ENCODE data around the gene RAB3B.

The RAB3B gene

DNA sequence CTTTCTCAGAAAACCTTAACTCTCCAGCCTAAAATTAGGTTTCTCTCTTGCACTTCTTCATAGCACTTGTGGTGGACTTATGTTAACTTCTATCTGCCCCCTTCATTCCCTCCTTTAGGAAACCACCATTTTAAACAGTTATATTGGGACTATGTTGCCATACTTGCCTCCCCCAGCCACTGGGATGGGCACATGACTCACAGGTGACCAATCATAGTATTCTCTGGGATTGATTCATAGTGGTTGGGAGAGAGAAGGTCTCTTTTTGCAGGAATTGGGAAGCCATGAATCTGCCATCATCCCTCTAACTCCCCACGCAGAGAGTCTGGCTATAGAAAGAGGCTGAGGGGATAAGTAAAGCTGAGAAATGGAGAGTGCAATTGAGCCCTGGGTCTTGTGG lies 61.6 kb downstream of the RAB3B start:
- H3K4me1 ChIP-seq (ENCODE audit: insufficient read depth, low read length, severe bottlenecking): no peaks in the 10 kb centered on the region
- no peaks in the 10 kb centered on the region for H4K20me1 ChIP-seq (ENCODE audit: insufficient read depth, low read length)

DNA sequence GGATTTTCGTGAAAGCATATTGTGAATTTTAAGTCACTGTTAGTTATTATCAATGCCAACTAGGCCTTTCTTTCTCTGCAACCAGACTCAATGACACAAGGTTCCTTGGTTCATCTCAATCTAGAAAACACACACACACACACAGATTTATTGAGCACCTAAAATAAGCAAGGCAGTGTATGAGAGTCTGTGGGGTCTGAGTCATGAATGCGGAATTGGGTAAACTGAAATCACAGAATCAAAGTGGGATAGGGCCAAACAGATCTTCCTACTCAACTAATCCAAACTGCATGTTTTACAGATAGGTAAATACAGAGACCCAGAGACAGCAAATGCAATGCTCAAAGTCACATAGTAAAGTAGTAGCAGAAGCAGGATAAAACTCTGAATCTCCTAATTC lies 63.5 kb downstream of the RAB3B start:
- H4K20me1 ChIP-seq (ENCODE audit: insufficient read depth, low read length): no peaks in the 10 kb centered on the region
- no peak overlapping the region for H3K9ac ChIP-seq (ENCODE audit: low read length)
- H3K9me3 ChIP-seq (ENCODE audit: low read length): no peaks in the 10 kb centered on the region
- H3K4me3 ChIP-seq (ENCODE audit: low read depth, low read length, poor library complexity, severe bottlenecking): no peak overlapping the region
- H3K27me3 ChIP-seq (ENCODE audit: insufficient read depth, low read length): no peaks in the 10 kb centered on the region
- H3K4me1 ChIP-seq (ENCODE audit: insufficient read depth, low read length, severe bottlenecking): no peaks in the 10 kb centered on the region
- H3K36me3 ChIP-seq (ENCODE audit: insufficient read depth, low read length): no peaks in the 10 kb centered on the region
- H2AFZ ChIP-seq (ENCODE audit: low read length): no peak overlapping the region
- no peaks in the 10 kb centered on the region for H3K79me2 ChIP-seq (ENCODE audit: insufficient read depth, low read length)
- TF ChIP-seq, protein P1, sequence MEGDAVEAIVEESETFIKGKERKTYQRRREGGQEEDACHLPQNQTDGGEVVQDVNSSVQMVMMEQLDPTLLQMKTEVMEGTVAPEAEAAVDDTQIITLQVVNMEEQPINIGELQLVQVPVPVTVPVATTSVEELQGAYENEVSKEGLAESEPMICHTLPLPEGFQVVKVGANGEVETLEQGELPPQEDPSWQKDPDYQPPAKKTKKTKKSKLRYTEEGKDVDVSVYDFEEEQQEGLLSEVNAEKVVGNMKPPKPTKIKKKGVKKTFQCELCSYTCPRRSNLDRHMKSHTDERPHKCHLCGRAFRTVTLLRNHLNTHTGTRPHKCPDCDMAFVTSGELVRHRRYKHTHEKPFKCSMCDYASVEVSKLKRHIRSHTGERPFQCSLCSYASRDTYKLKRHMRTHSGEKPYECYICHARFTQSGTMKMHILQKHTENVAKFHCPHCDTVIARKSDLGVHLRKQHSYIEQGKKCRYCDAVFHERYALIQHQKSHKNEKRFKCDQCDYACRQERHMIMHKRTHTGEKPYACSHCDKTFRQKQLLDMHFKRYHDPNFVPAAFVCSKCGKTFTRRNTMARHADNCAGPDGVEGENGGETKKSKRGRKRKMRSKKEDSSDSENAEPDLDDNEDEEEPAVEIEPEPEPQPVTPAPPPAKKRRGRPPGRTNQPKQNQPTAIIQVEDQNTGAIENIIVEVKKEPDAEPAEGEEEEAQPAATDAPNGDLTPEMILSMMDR (IDR thresholded peaks at IDR 0.05; ENCODE audit: low read length): no peak
- no peak for TF ChIP-seq EZH2 (IDR thresholded peaks at IDR 0.05; ENCODE audit: borderline replicate concordance, low read length)
- H3F3A ChIP-seq (ENCODE audit: insufficient read depth, low read length): no peaks in the 10 kb centered on the region
- no peak overlapping the region for H3K27ac ChIP-seq (ENCODE audit: low read depth, low read length, poor library complexity, severe bottlenecking)
- H3K9me2 ChIP-seq (ENCODE audit: low read depth, low read length): no peaks in the 10 kb centered on the region
- H3K4me2 ChIP-seq (ENCODE audit: low read length): no peak overlapping the region

More for the DNA sequence above, 61.6 kb downstream of the RAB3B start:
- H3K9me2 ChIP-seq (ENCODE audit: low read depth, low read length): no peaks in the 10 kb centered on the region
- H3K4me2 ChIP-seq (ENCODE audit: low read length): no peak overlapping the region
- TF ChIP-seq, protein P1 (IDR thresholded peaks at IDR 0.05; ENCODE audit: low read length): no peak
- TF ChIP-seq EZH2 (IDR thresholded peaks at IDR 0.05; ENCODE audit: borderline replicate concordance, low read length): no peak
- no peaks in the 10 kb centered on the region for H3F3A ChIP-seq (ENCODE audit: insufficient read depth, low read length)
- no peak overlapping the region for H3K27ac ChIP-seq (ENCODE audit: low read depth, low read length, poor library complexity, severe bottlenecking)
- H3K4me3 ChIP-seq (ENCODE audit: low read depth, low read length, poor library complexity, severe bottlenecking): no peak overlapping the region
- no peaks in the 10 kb centered on the region for H3K9me3 ChIP-seq (ENCODE audit: low read length)
- no peak overlapping the region for H3K9ac ChIP-seq (ENCODE audit: low read length)
- no peaks in the 10 kb centered on the region for H3K79me2 ChIP-seq (ENCODE audit: insufficient read depth, low read length)
- no peaks in the 10 kb centered on the region for H3K27me3 ChIP-seq (ENCODE audit: insufficient read depth, low read length)
- H3K36me3 ChIP-seq (ENCODE audit: insufficient read depth, low read length): no peaks in the 10 kb centered on the region
- H2AFZ ChIP-seq (ENCODE audit: low read length): no peak overlapping the region

DNA sequence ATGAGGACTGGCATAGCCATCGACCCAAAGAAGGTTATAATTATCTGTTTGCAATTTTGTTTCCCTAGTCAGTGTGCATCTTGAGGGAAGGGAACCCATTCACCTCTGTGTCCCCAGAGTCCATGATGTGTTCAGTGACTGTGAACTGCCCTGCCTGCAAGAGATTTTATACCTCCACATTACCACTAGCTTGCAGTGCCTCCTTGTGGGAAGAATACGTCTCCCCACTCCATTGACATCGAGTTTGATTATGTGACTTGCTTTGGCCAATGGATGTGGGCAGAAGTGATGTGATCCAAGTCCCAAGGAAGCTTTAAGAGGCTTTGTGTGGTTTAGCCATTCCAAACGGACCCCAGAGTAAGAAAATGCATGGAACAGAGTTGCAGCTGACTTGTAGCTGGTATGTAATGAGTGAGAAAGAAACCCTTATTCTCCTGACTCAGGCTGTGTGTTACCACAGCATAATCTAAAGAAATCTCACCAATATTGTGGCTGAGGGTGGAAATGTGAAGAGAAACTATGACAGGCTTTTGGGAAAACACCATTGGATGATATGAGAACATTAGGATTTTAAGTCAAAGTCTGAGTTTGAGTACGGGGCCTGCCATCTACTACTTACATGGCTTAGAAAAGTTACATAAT lies 64.2 kb downstream of the RAB3B start:
- TF ChIP-seq, protein P1 (IDR thresholded peaks at IDR 0.05; ENCODE audit: low read length): peak; percentile 48
- TF ChIP-seq EZH2 (IDR thresholded peaks at IDR 0.05; ENCODE audit: borderline replicate concordance, low read length): no peak
- no peak overlapping the region for H3K4me3 ChIP-seq (ENCODE audit: low read depth, low read length, poor library complexity, severe bottlenecking)
- H3K79me2 ChIP-seq (ENCODE audit: insufficient read depth, low read length): no peaks in the 10 kb centered on the region
- H3F3A ChIP-seq (ENCODE audit: insufficient read depth, low read length): no peaks in the 10 kb centered on the region
- no peaks in the 10 kb centered on the region for H3K36me3 ChIP-seq (ENCODE audit: insufficient read depth, low read length)
- no peaks in the 10 kb centered on the region for H3K27me3 ChIP-seq (ENCODE audit: insufficient read depth, low read length)
- no peaks in the 10 kb centered on the region for H4K20me1 ChIP-seq (ENCODE audit: insufficient read depth, low read length)
- no peak overlapping the region for H3K4me2 ChIP-seq (ENCODE audit: low read length)
- H3K27ac ChIP-seq (ENCODE audit: low read depth, low read length, poor library complexity, severe bottlenecking): no peak overlapping the region
- no peaks in the 10 kb centered on the region for H3K4me1 ChIP-seq (ENCODE audit: insufficient read depth, low read length, severe bottlenecking)
- H3K9ac ChIP-seq (ENCODE audit: low read length): no peak overlapping the region
- H3K9me3 ChIP-seq (ENCODE audit: low read length): no peaks in the 10 kb centered on the region
- H2AFZ ChIP-seq (ENCODE audit: low read length): no peak overlapping the region
- H3K9me2 ChIP-seq (ENCODE audit: low read depth, low read length): no peaks in the 10 kb centered on the region
